Fibroblast of lung (primary cell): ENCODE data around the gene BNIPL. TPM values are rescaled to one million over a fixed set of nuclear protein-coding genes. Genes with fewer than 3 reads are reported as not detected.

Experiments used
- polyA plus RNA-seq, 2 donors: library from polyadenylated mRNA; depleted of rRNA in 1 of 2; stranded (reverse) in 1 of 2; unstranded in 1 of 2; fragments of >200 nt; gene quantifications; 2 replicates each; pipeline ENCODE4 v1.2.1, GENCODE V29; 2011 to 2012; ENCODE audit warnings: missing spikeins in 1 of 2
- total RNA-seq: library from RNA; depleted of rRNA; stranded (reverse); fragments of >200 nt; gene quantifications from 2 replicates; pipeline ENCODE4 v1.2.1, GENCODE V29; 2014

Gene BNIPL
- total and polyA plus RNA-seq, 2 donors (not counting 1 experiment from before 2014, with no cell fraction given), result 0.10 to 0.33 TPM

Other genes starting within 250 kb of the BNIPL start
- gene CTSK, start 228.3 kb upstream of the BNIPL start, total RNA-seq, result 461 and 479 TPM in 2 replicates
- 209 and 361 TPM in 2 replicates for gene CTSK, start 228.3 kb upstream of the BNIPL start, polyA plus RNA-seq
- 32.4 and 37.3 TPM in 2 replicates for gene ARNT, start 160.0 kb upstream of the BNIPL start, total RNA-seq
- 37.1 and 44.9 TPM in 2 replicates for gene ARNT, start 160.0 kb upstream of the BNIPL start, polyA plus RNA-seq
- gene CTXND2, start 149.4 kb upstream of the BNIPL start, total RNA-seq, result not detected in 2 replicates
- not detected in 2 replicates for gene CTXND2, start 149.4 kb upstream of the BNIPL start, polyA plus RNA-seq
- 26.7 and 30.7 TPM in 2 replicates for gene SETDB1, start 110.2 kb upstream of the BNIPL start, total RNA-seq
- 25.3 and 27.0 TPM in 2 replicates for gene SETDB1, start 110.2 kb upstream of the BNIPL start, polyA plus RNA-seq
- gene CERS2, start 61.8 kb upstream of the BNIPL start, total RNA-seq, result 138 and 190 TPM in 2 replicates
- gene CERS2, start 61.8 kb upstream of the BNIPL start, polyA plus RNA-seq, result 201 and 254 TPM in 2 replicates
- under 0.01 and 0.33 TPM in 2 replicates for gene ANXA9, start 54.3 kb upstream of the BNIPL start, total RNA-seq
- 0.03 and 0.07 TPM in 2 replicates for gene ANXA9, start 54.3 kb upstream of the BNIPL start, polyA plus RNA-seq
- gene MINDY1, start 29.7 kb upstream of the BNIPL start, total RNA-seq, result 9.2 and 17.3 TPM in 2 replicates
- 10.1 and 11.7 TPM in 2 replicates for gene MINDY1, start 29.7 kb upstream of the BNIPL start, polyA plus RNA-seq
- gene PRUNE1, start 28.1 kb upstream of the BNIPL start, total RNA-seq, result 6.3 and 7.2 TPM in 2 replicates
- gene PRUNE1, start 28.1 kb upstream of the BNIPL start, polyA plus RNA-seq, result 11.8 and 16.6 TPM in 2 replicates
- 2.8 and 3.5 TPM in 2 replicates for gene C1orf56, start 11.2 kb downstream of the BNIPL start, total RNA-seq
- 1.4 and 1.5 TPM in 2 replicates for gene C1orf56, start 11.2 kb downstream of the BNIPL start, polyA plus RNA-seq
- gene CDC42SE1, start 23.0 kb downstream of the BNIPL start, total RNA-seq, result 29.8 and 36.5 TPM in 2 replicates
- gene CDC42SE1, start 23.0 kb downstream of the BNIPL start, polyA plus RNA-seq, result 49.9 and 55.0 TPM in 2 replicates
- 0.77 and 2.8 TPM in 2 replicates for gene MLLT11, start 23.8 kb downstream of the BNIPL start, total RNA-seq
- gene MLLT11, start 23.8 kb downstream of the BNIPL start, polyA plus RNA-seq, result 7.2 and 10.4 TPM in 2 replicates
- 12.8 and 13.9 TPM in 2 replicates for gene GABPB2, start 34.2 kb downstream of the BNIPL start, total RNA-seq
- gene GABPB2, start 34.2 kb downstream of the BNIPL start, polyA plus RNA-seq, result 13.0 and 14.9 TPM in 2 replicates
- gene SEMA6C, start 110.0 kb downstream of the BNIPL start, total RNA-seq, result 0.51 and 0.99 TPM in 2 replicates
- gene SEMA6C, start 110.0 kb downstream of the BNIPL start, polyA plus RNA-seq, result 0.76 and 0.94 TPM in 2 replicates
- not detected in 2 replicates for gene TNFAIP8L2, start 120.1 kb downstream of the BNIPL start, total RNA-seq
- gene TNFAIP8L2, start 120.1 kb downstream of the BNIPL start, polyA plus RNA-seq, result not detected in 2 replicates
- gene LYSMD1, start 129.3 kb downstream of the BNIPL start, total RNA-seq, result 8.2 and 9.7 TPM in 2 replicates
- gene LYSMD1, start 129.3 kb downstream of the BNIPL start, polyA plus RNA-seq, result 3.6 and 4.6 TPM in 2 replicates
- gene SCNM1, start 129.6 kb downstream of the BNIPL start, total RNA-seq, result 26.5 and 29.2 TPM in 2 replicates
- gene SCNM1, start 129.6 kb downstream of the BNIPL start, polyA plus RNA-seq, result 29.7 and 32.7 TPM in 2 replicates
- not detected in 2 replicates for gene TMOD4, start 139.4 kb downstream of the BNIPL start, total RNA-seq
- gene TMOD4, start 139.4 kb downstream of the BNIPL start, polyA plus RNA-seq, result 0.41 and 0.53 TPM in 2 replicates
- 42.9 and 47.5 TPM in 2 replicates for gene VPS72, start 153.6 kb downstream of the BNIPL start, total RNA-seq
- gene VPS72, start 153.6 kb downstream of the BNIPL start, polyA plus RNA-seq, result 43.8 and 57.8 TPM in 2 replicates
- gene PIP5K1A, start 162.0 kb downstream of the BNIPL start, total RNA-seq, result 61.4 and 80.9 TPM in 2 replicates
- gene PIP5K1A, start 162.0 kb downstream of the BNIPL start, polyA plus RNA-seq, result 108 and 118 TPM in 2 replicates
- 193 and 240 TPM in 2 replicates for gene PSMD4, start 218.1 kb downstream of the BNIPL start, total RNA-seq
- gene PSMD4, start 218.1 kb downstream of the BNIPL start, polyA plus RNA-seq, result 210 and 282 TPM in 2 replicates
- gene ZNF687, start 245.7 kb downstream of the BNIPL start, total RNA-seq, result 8.2 and 11.7 TPM in 2 replicates
- 7.2 and 7.6 TPM in 2 replicates for gene ZNF687, start 245.7 kb downstream of the BNIPL start, polyA plus RNA-seq